Limb (tissue), 2 donors: ENCODE measurements around the gene MOB2.

Experiments
- DNase-seq, 2 donors: peaks; one replicate each; pipeline ENCODE4 v3.0.0-alpha.2; 2016; ENCODE audit errors: extremely low spot score in 2 of 2

The MOB2 gene

GRCh38 chr11:1487091-1487850 lies 692 bp upstream of the MOB2 start:
- no peak for DNase-seq

GRCh38 chr11:1485504-1485885 lies 1.1 kb downstream of the MOB2 start:
- DNase-seq, result no peak

GRCh38 chr11:1484695-1485503 lies 1.7 kb downstream of the MOB2 start:
- DNase-seq, result no peak

GRCh38 chr11:1484061-1484671 lies 2.4 kb downstream of the MOB2 start:
- no peak for DNase-seq

- no peak for DNase-seq
Measured at GRCh38 chr11:1483445-1483961, 3.1 kb downstream of the MOB2 start.

GRCh38 chr11:1482581-1483444 lies 3.8 kb downstream of the MOB2 start:
- peak in 1 of 2 donors; percentile 29 for DNase-seq

- no peak for DNase-seq
Measured at GRCh38 chr11:1481861-1482441, 4.6 kb downstream of the MOB2 start.

GRCh38 chr11:1481483-1481825 lies 5.1 kb downstream of the MOB2 start:
- DNase-seq, result no peak

GRCh38 chr11:1480555-1481482 lies 5.8 kb downstream of the MOB2 start:
- peak in 1 of 2 donors; percentile 22 for DNase-seq

GRCh38 chr11:1480191-1480554 lies 6.4 kb downstream of the MOB2 start:
- peak in 1 of 2 donors; percentile 9 for DNase-seq

- DNase-seq, result peak in 1 of 2 donors; percentile 11
Measured at GRCh38 chr11:1479678-1480118, 6.9 kb downstream of the MOB2 start.

- DNase-seq, result peak in 1 of 2 donors; percentile 17
Measured at GRCh38 chr11:1479006-1479677, 7.4 kb downstream of the MOB2 start.

GRCh38 chr11:1478544-1478943 lies 8.0 kb downstream of the MOB2 start:
- no peak for DNase-seq

GRCh38 chr11:1478011-1478410 lies 8.6 kb downstream of the MOB2 start:
- DNase-seq, result peak in 1 of 2 donors; percentile 12

GRCh38 chr11:1476940-1477736 lies 9.4 kb downstream of the MOB2 start:
- peak in 1 of 2 donors; percentile 9 for DNase-seq

- DNase-seq, result peak in 1 of 2 donors; percentile 9
Measured at GRCh38 chr11:1475841-1476240, 10.7 kb downstream of the MOB2 start.

- DNase-seq, result no peak
Measured at GRCh38 chr11:1473786-1474185, 12.8 kb downstream of the MOB2 start.

- no peak for DNase-seq
Measured at GRCh38 chr11:1473011-1473628, 13.5 kb downstream of the MOB2 start.
